Central memory CD8-positive, alpha-beta T cell (primary cell): ENCODE data around the gene ARID1B.

ENCODE experiments used
- ATAC-seq: fragments of 150-1000 bp; cut with Tn5 transposase; replicated peaks from 2 replicates; pipeline ENCODE4 v1.10.0; 2022; ENCODE audit warnings: mild to moderate bottlenecking, moderate FRiP score, moderate number of reproducible peaks; ENCODE audit not compliant: poor library complexity, severe bottlenecking; ENCODE audit errors: extremely low read depth
- DNase-seq, 2 donors: peaks; one replicate each; pipeline ENCODE4 v3.0.0; 2021; ENCODE audit warnings: low spot score in 2 of 2
- H3K27ac Mint-ChIP-seq: one replicate; pipeline ENCODE4 v1.8.0; 2022; ENCODE audit warnings: low read depth, mild to moderate bottlenecking, moderate library complexity, mixed read lengths
- H3K27me3 Mint-ChIP-seq: one replicate; pipeline ENCODE4 v1.8.0; 2022; ENCODE audit warnings: mixed read lengths
- H3K36me3 Mint-ChIP-seq: one replicate; pipeline ENCODE4 v1.8.0; 2022; ENCODE audit warnings: mild to moderate bottlenecking, moderate library complexity, mixed read lengths; ENCODE audit not compliant: insufficient read depth
- H3K4me1 Mint-ChIP-seq: one replicate; pipeline ENCODE4 v1.8.0; 2022; ENCODE audit warnings: mixed read lengths
- H3K4me3 Mint-ChIP-seq: one replicate; pipeline ENCODE4 v1.8.0; 2022; ENCODE audit warnings: mild to moderate bottlenecking, moderate library complexity, mixed read lengths
- H3K9me3 Mint-ChIP-seq: one replicate; pipeline ENCODE4 v1.8.0; 2022; ENCODE audit warnings: mixed read lengths

The ARID1B gene

DNA sequence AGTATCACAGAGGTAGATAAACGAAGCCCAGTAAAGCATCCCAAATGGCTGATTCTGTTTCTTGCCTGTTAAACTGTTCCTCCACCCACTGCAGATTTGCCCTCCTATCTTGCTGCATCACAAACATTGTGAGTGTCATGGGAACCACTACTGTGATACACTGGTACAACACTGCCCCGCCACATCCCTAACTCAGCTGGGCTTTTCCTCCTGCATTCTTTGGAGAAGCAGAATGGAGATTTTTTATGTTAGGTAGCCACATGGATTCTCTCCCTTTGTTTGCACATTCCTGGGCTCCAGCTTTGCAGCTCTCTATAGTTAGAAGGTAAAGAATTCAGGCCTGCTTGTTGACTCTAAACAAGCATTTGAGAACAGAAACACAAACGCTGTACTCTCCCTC is 312.1 kb downstream of the ARID1B start:
- no peak for ATAC-seq
- H3K27ac Mint-ChIP-seq: peak overlapping the region; percentile 43
- no peaks in the 10 kb centered on the region for H3K27me3 Mint-ChIP-seq
- peaks cover 50% of the 10 kb centered on the region for H3K4me1 Mint-ChIP-seq
- H3K9me3 Mint-ChIP-seq: no peaks in the 10 kb centered on the region
- DNase-seq: no peak
- peaks cover 32% of the 10 kb centered on the region for H3K36me3 Mint-ChIP-seq
- H3K4me3 Mint-ChIP-seq: no peak overlapping the region

DNA sequence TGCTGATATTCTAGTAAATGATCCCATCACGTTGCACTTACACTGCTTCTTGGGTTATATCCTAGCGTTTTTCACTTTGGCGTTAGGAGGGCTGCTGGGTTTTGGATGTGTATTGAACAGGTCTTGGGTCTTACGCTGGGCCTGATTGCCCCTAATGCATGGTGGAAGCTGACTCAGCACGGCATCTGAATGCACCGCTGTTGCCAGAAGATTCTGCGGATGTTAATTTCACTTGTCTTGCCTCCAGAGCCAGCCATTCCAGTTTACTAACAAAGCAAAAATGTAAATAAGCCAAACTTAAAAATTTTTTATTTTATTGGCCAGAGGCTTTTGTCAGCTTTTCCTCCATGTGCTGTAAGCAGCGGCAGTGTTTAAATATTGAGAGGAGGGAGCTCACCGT is 312.7 kb downstream of the ARID1B start:
- Mint-ChIP-seq H3K27ac (no peak overlapping the region), H3K27me3 (no peaks in the 10 kb centered on the region), H3K9me3 (no peaks in the 10 kb centered on the region), H3K36me3 (peaks cover 30% of the 10 kb centered on the region), H3K4me3 (no peak overlapping the region), H3K4me1 (peaks cover 50% of the 10 kb centered on the region)
- ATAC-seq: no peak
- DNase-seq: no peak

DNA sequence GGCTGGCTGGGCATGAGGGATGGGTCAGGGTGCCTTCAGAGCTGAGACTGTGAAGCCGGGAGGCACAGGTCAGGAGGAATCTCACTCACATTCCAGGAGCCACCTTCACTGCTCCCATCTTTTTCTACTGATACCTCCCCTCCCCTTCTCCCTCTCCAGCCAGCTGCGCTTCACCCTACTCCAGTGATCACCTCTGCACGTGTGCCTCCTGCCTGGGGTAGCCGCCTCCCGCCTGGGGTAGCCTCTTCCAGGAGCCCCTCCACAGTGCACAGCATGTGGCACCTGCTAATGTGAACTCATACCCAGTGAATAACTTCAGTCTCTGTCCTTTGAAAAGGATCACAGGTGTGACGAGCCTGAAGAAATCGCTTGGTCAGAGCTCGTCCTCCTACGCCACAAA is 313.6 kb downstream of the ARID1B start:
- DNase-seq: no peak
- Mint-ChIP-seq H3K4me3 (no peak overlapping the region), H3K9me3 (no peaks in the 10 kb centered on the region), H3K27ac (no peak overlapping the region), H3K4me1 (peaks cover 51% of the 10 kb centered on the region), H3K27me3 (no peaks in the 10 kb centered on the region), H3K36me3 (peaks cover 25% of the 10 kb centered on the region)
- ATAC-seq: no peak

DNA sequence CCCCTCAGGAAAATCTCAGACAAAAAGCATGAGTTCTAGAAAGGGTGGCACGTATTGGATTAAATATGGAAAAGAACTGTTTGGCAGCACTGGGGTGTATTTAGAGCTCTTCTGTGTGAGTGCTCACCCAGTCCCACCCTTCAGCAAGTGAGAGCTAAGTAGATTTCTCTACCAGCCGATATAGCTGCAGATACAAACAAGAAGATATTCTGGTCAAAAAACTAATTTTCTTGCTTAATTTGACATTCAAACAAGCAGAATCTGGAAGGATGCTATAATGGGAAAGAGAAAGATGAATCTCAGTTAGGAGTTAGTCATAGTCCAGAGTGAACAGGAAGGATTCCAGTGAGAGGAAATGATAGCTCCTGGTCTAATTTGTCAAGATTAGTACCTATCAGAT is 314.1 kb downstream of the ARID1B start:
- DNase-seq: no peak
- Mint-ChIP-seq H3K4me1 (peaks cover 51% of the 10 kb centered on the region), H3K27ac (no peak overlapping the region), H3K4me3 (no peak overlapping the region), H3K36me3 (peaks cover 28% of the 10 kb centered on the region), H3K27me3 (no peaks in the 10 kb centered on the region), H3K9me3 (no peaks in the 10 kb centered on the region)
- ATAC-seq: no peak

DNA sequence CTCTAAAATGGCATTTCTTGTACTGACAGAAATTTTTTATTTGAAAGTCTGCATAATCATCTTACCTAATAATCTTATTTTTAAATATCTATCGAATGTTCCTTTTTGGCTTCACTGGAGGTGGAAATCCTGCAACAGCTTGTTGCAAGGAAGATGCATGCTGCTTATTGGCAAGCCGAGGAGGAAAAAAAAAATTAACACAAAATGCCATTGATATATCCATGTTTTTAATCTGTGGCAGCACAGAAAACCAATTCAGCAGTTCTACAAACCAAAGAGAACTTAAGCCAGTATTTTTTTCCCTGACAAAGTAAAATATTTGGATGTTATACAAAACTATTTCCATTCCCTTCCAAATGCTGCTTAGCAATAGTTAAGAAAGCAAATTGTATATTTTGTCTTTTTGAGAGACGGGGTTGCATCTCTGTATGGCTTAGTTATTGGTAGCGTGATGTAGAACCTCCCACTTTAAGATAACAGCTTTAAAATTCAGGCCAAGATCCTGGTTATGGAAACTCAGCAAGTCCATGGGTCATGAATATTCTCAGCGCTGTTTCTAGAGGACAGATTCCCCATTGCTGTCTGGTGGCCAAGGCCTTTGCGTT is 314.8 kb downstream of the ARID1B start:
- Mint-ChIP-seq H3K4me1 (peaks cover 49% of the 10 kb centered on the region), H3K9me3 (no peaks in the 10 kb centered on the region), H3K4me3 (no peak overlapping the region), H3K27ac (no peak overlapping the region), H3K36me3 (peaks cover 24% of the 10 kb centered on the region), H3K27me3 (no peaks in the 10 kb centered on the region)
- no peak for DNase-seq
- ATAC-seq: no peak

DNA sequence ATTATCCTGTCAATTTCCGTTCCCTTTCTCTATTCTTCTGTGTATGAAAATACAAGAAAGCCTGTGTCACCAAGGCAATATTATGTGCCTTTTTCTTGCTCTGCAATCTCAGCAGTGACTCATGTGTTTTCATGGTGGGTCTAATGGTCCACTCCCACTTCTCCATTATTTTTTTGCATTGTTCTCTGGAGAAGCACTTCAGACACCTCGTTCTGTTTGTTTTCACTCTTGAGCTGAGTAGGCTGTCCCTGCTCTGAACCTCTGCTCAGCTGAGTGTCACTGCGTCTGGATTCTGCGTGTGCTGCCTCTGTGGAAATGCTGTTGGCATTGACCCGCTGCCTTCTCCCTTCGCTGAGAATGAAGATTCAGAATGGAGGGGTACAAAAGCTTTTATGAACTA is 315.6 kb downstream of the ARID1B start:
- Mint-ChIP-seq H3K4me1 (peaks cover 45% of the 10 kb centered on the region), H3K27me3 (no peaks in the 10 kb centered on the region), H3K9me3 (no peaks in the 10 kb centered on the region), H3K36me3 (peaks cover 21% of the 10 kb centered on the region), H3K27ac (no peak overlapping the region), H3K4me3 (no peak overlapping the region)
- no peak for ATAC-seq
- DNase-seq: no peak

DNA sequence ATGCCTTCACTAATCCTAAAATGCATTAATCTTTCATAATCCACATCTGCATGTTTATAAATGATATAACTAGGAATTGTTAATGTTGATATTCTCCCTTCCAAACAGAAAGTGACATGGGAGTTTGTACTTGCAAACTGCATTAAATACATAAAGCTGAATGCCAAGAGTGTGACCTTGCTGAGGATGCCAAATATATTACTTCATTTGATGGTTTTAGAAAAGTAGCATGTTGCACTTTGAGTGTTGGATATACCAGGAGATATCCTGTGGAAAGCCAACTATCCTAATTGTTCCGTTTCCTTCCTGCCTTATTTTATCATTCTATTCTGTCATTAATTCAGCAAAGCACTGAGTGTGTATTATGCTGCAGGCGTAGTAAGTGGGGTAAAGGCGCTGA is 316.4 kb downstream of the ARID1B start:
- DNase-seq: no peak
- H3K27ac Mint-ChIP-seq: peak overlapping the region; percentile 24
- peaks cover 41% of the 10 kb centered on the region for H3K4me1 Mint-ChIP-seq

DNA sequence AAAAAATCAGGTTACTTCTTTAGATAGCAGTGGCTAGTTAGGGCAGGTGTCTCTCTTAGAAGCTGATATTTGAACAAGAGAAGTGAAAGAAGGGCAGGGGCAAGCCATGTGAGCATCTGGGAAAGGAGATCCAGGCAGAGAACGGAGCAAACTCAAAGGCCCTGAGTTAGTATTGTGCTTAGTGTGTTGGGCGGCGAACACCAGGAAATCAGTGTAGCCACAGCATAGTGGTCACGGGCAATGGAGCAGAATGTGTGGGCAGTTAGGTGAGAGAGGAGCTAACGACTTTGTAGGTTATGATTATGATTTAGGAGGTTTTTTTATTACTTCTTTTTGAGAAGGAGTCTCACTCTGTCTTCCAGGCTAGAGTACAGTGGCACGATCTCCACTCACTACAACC is 316.9 kb downstream of the ARID1B start:
- H3K27ac Mint-ChIP-seq: peak overlapping the region; percentile 24
- peaks cover 40% of the 10 kb centered on the region for H3K4me1 Mint-ChIP-seq
- H3K27me3 Mint-ChIP-seq: no peaks in the 10 kb centered on the region
- H3K4me3 Mint-ChIP-seq: no peak overlapping the region
- H3K9me3 Mint-ChIP-seq: no peaks in the 10 kb centered on the region
- DNase-seq: no peak
- peaks cover 18% of the 10 kb centered on the region for H3K36me3 Mint-ChIP-seq
- no peak for ATAC-seq

More for the DNA sequence above, 316.4 kb downstream of the ARID1B start:
- Mint-ChIP-seq H3K9me3 (no peaks in the 10 kb centered on the region), H3K4me3 (no peak overlapping the region), H3K36me3 (peaks cover 20% of the 10 kb centered on the region), H3K27me3 (no peaks in the 10 kb centered on the region)
- no peak for ATAC-seq

DNA sequence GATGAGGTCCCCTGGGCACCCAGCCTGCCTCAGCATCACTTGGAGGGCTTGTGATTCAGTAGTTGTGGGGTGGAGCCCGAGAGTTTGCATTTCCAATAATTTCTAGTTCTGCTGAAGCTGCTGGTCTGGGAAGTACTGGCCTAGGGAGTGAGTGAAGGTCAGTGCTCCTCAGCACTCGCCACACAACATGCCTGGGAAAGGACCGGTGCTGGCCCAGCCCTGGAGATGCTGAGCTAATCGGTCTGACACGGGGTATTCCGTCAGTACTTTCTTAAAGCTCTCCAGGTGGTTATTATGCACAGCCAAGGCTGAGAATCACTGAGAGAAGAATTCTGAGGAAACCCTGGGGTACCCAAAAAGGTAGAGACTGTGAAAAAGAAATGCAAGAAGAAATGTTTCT is 317.9 kb downstream of the ARID1B start:
- H3K4me1 Mint-ChIP-seq: peaks cover 43% of the 10 kb centered on the region
- ATAC-seq (no peak), DNase-seq (no peak)
- no peaks in the 10 kb centered on the region for H3K9me3 Mint-ChIP-seq
- H3K4me3 Mint-ChIP-seq: no peak overlapping the region
- H3K27me3 Mint-ChIP-seq: no peaks in the 10 kb centered on the region
- peaks cover 18% of the 10 kb centered on the region for H3K36me3 Mint-ChIP-seq
- H3K27ac Mint-ChIP-seq: no peak overlapping the region

DNA sequence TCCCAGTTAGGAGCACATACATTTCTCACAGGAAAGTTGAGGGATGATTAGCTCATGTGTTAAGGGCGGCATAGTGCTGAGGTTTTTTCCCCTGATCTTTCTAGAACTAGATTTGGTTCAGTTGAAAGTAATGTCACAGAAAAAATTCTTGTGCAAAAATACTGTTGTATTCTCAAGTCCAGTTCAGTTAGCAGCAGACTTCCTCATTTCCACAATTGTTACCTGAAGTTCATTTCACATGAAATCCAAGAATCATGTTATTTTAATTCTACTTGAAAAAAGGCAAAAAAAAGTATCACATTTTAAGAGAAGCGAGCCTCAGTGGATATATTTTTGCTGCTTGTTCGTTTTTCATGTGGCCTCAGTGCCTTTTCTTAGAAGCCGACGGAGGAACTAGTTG is 318.4 kb downstream of the ARID1B start:
- ATAC-seq (no peak), DNase-seq (no peak)
- Mint-ChIP-seq H3K36me3 (peaks cover 18% of the 10 kb centered on the region), H3K27ac (no peak overlapping the region), H3K4me1 (peaks cover 47% of the 10 kb centered on the region), H3K27me3 (no peaks in the 10 kb centered on the region), H3K4me3 (no peak overlapping the region), H3K9me3 (no peaks in the 10 kb centered on the region)

DNA sequence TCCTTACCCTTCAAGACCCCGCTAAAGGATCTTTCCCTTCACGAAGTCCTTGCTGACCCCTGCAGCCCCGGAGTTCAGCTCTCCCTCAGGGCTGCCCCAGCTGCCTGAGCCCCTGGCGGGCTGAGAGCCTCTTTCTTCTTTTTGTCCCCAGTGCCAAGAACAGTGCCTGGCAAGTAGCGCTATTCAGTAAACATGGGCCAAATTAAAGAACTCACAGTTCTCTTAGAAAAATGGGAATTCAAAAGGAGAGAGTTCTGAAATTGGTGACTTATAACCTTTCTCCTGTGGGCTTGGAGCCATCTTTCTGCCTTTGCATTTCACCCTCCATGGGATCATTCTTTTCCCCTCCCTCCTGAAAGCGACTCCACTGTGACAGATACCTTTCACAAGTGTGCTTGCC is 318.9 kb downstream of the ARID1B start:
- no peaks in the 10 kb centered on the region for H3K27me3 Mint-ChIP-seq
- peaks cover 53% of the 10 kb centered on the region for H3K4me1 Mint-ChIP-seq
- H3K36me3 Mint-ChIP-seq: peaks cover 18% of the 10 kb centered on the region
- no peak overlapping the region for H3K4me3 Mint-ChIP-seq
- ATAC-seq: no peak
- no peaks in the 10 kb centered on the region for H3K9me3 Mint-ChIP-seq
- H3K27ac Mint-ChIP-seq: no peak overlapping the region
- DNase-seq: no peak

DNA sequence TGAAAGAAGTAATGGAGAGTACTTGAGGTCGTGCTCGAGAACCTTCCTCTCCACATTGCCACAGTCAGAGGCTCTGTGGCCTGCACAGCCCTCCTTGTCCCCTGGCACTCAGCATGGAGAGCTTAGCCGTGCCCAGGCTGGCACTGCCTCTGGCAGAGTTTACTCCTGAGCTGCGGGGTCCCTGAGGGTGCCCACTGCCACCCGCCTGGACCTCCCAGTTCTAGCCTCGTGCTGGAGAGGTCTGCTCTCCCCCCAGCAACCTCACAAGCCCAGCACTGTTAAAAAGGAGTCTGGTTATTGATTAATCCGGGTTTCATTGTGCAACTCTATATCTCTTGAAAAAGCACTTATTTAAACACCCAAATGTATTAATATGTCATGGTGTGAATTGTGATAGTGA is 319.3 kb downstream of the ARID1B start:
- Mint-ChIP-seq H3K4me3 (no peak overlapping the region), H3K27ac (peak overlapping the region; percentile 13), H3K27me3 (no peaks in the 10 kb centered on the region), H3K4me1 (peaks cover 57% of the 10 kb centered on the region), H3K36me3 (peaks cover 20% of the 10 kb centered on the region), H3K9me3 (no peaks in the 10 kb centered on the region)
- DNase-seq (no peak), ATAC-seq (no peak)

DNA sequence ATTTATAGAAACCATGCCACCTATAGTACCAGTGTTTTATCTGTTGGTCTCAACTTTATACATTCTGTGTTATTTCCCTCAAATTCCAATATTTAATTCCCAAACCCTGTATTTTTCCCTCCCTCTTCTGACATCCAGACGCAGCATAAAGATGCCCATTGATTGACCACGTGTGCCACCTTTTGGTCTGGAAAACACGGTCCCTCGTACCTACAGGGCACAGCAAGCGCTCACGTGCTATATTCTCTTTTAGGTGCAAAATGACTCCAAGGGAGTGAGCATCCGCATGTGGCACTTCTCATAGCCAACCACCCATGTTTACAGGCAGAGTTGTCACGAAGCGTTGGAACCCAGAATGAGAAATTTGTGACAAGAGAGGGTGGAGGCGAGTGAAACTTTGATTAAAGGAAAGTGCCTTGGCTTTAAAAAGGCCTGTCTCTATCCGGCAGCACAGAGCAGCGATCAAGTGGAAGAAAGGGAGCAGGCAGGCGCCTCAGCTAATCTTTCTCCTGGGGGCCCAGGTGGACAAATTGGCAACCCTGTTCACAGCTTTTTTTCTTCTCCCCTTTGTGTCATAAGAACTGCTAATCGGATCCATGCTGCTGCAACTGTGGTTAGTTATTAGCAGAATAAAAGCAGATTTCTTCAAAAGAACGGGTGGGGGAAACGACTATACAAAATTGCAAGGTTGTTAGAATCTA is 320.2 kb downstream of the ARID1B start:
- H3K9me3 Mint-ChIP-seq: no peaks in the 10 kb centered on the region
- H3K36me3 Mint-ChIP-seq: peaks cover 20% of the 10 kb centered on the region
- peaks cover 58% of the 10 kb centered on the region for H3K4me1 Mint-ChIP-seq
- H3K27me3 Mint-ChIP-seq: no peaks in the 10 kb centered on the region
- ATAC-seq (no peak), DNase-seq (no peak)
- no peak overlapping the region for H3K4me3 Mint-ChIP-seq
- H3K27ac Mint-ChIP-seq: no peak overlapping the region
